Right atrium auricular region (tissue), 2 donors: Measurements from ENCODE around the gene CDK5RAP2. TPM values are rescaled to one million over a fixed set of nuclear protein-coding genes. Genes with fewer than 3 reads are reported as not detected.

Experiments used
- DNase-seq: peaks from one replicate; pipeline ENCODE4 v3.0.0-alpha.2; 2019; ENCODE audit warnings: low spot score
- H3K27ac ChIP-seq, 2 donors: fragments of 200-600 bp; sonication (generic); 1 replicate in 1 of 2; 2 replicates in 1 of 2; pipeline ENCODE4 v1.5.1; 2016 to 2019
- H3K27me3 ChIP-seq, 2 donors: fragments of 200-600 bp; sonication (generic); one replicate each; pipeline versions ENCODE4 v1.5.1 to v1.6.0; 2017 to 2019
- H3K36me3 ChIP-seq: fragments of 200-600 bp; sonication (generic); one replicate; pipeline ENCODE4 v1.5.1; 2016
- H3K4me1 ChIP-seq, 2 donors: fragments of 200-600 bp; sonication (generic); one replicate each; pipeline versions ENCODE4 v1.5.1 to v1.6.0; 2017 to 2019
- H3K4me3 ChIP-seq, 2 donors: fragments of 200-600 bp; sonication (generic); 1 replicate in 1 of 2; 2 replicates in 1 of 2; pipeline ENCODE4 v1.5.1; 2017 to 2019; ENCODE audit warnings: mild to moderate bottlenecking in 1 of 2, moderate library complexity in 1 of 2
- H3K9me3 ChIP-seq, 2 donors: fragments of 200-600 bp; sonication (generic); one replicate each; pipeline ENCODE4 v1.5.1; 2019
- CTCF ChIP-seq, 2 donors: fragments of 200-600 bp; sonication (generic); IDR thresholded peaks; one replicate each; pipeline ENCODE4 v1.5.1; 2019; ENCODE audit warnings: antibody characterized with exemption in 2 of 2
- total RNA-seq, 2 donors: library from RNA; depleted of rRNA; stranded (reverse); fragments of >200 nt; gene quantifications; one replicate each; pipeline ENCODE4 v1.1.0, GENCODE V29; 2016

CDK5RAP2 gene
- total RNA-seq, 2 donors from 2014 or later = 36.7 to 40.4 TPM

- H3K4me3 ChIP-seq = no peak overlapping the region
- TF ChIP-seq CTCF (IDR thresholded peaks at IDR 0.05) = no peak
- peaks cover 12% of the 10 kb centered on the region for H3K36me3 ChIP-seq
- H3K4me1 ChIP-seq = peaks cover 0 to 15% of the 10 kb centered on the region in 2 donors
- no peak overlapping the region for H3K27ac ChIP-seq
- H3K27me3 ChIP-seq = no peaks in the 10 kb centered on the region
- no peak for DNase-seq
- no peaks in the 10 kb centered on the region for H3K9me3 ChIP-seq
Measured at GRCh38 chr9:120439926-120440325, 140.0 kb downstream of the CDK5RAP2 start.

DNA sequence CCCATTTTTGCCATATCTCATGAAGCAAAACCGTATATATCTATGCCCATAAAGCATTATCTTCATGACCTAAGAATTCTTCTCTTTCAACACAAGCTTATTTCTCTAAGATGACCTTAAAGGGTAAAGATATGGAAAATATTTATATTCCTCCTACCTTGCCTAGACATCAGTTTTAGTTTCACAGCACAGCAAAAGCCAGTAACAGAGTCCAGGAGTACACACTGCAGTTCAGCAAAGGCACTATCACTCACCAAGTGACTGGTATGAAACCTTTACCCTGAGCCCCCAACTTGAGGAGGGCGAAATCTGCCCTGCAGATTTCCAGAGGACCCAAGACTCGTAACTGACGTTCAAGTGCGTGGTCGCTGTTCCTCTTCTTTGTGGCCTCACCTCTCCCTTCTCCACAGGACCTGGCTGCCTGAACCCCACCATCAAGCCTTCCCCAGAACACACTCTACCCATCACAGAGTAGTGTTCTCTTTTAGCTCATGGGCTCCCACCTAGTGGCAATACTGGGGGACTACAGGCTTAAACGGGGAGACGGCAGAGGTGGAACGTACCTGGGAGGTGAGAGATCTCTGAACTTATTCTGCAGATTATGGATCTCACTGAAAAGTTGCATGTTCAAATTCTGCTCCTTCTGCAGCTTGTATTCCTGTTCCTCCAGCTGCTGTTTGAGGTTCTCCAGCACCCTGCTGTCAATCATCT lies 141.0 kb downstream of the CDK5RAP2 start:
- peaks cover 12% of the 10 kb centered on the region for H3K36me3 ChIP-seq
- TF ChIP-seq CTCF (IDR thresholded peaks at IDR 0.05) = peak; percentile 22 to 57
- no peak overlapping the region for H3K27ac ChIP-seq
- H3K4me1 ChIP-seq = peaks cover 0 to 19% of the 10 kb centered on the region in 2 donors
- no peak for DNase-seq
- H3K9me3 ChIP-seq = no peaks in the 10 kb centered on the region
- H3K4me3 ChIP-seq = no peak overlapping the region
- H3K27me3 ChIP-seq = no peaks in the 10 kb centered on the region

- Histone ChIP-seq H3K27ac (no peak overlapping the region), H3K9me3 (no peaks in the 10 kb centered on the region), H3K36me3 (peaks cover 7% of the 10 kb centered on the region), H3K4me1 (peaks cover 0 to 19% of the 10 kb centered on the region in 2 donors), H3K27me3 (no peaks in the 10 kb centered on the region), H3K4me3 (no peak overlapping the region)
- DNase-seq = no peak
- TF ChIP-seq CTCF (IDR thresholded peaks at IDR 0.05) = no peak
Measured at GRCh38 chr9:120438111-120438510, 141.9 kb downstream of the CDK5RAP2 start.

DNA sequence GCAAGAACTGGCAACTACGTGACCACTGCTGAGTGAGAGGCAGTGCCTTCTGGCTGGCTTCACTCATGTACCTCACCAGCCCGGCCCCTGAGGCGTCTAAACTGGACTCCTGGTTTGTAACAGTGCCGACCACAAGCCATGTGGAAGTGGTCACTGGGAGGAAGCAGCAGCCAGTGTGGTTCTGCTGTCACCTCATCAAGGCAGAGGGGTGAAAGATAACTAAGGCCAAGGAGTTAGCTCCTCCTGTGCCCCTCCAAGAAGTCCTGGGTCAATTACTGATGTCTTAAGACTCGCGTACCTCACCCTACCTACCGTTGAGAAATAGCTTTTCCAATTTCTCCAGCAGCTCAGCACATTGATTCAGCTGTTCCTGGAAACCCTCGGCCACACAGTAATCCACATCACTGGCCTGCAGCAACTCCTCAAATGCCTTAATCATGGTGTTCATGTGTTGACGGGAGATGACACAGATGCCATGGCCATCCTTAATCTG lies 142.9 kb downstream of the CDK5RAP2 start:
- no peaks in the 10 kb centered on the region for H3K27me3 ChIP-seq
- H3K9me3 ChIP-seq = no peaks in the 10 kb centered on the region
- TF ChIP-seq CTCF (IDR thresholded peaks at IDR 0.05) = no peak
- H3K27ac ChIP-seq = peak overlapping the region in 1 of 2 donors; percentile 37
- H3K4me1 ChIP-seq = peaks cover 0 to 19% of the 10 kb centered on the region in 2 donors
- H3K36me3 ChIP-seq = peaks cover 5% of the 10 kb centered on the region
- peak; percentile 67 for DNase-seq
- no peak overlapping the region for H3K4me3 ChIP-seq

GRCh38 chr9:120436446-120436845 lies 143.5 kb downstream of the CDK5RAP2 start:
- Histone ChIP-seq H3K36me3 (peaks cover 5% of the 10 kb centered on the region), H3K4me3 (no peak overlapping the region), H3K4me1 (peaks cover 0 to 19% of the 10 kb centered on the region in 2 donors), H3K27me3 (no peaks in the 10 kb centered on the region), H3K9me3 (no peaks in the 10 kb centered on the region), H3K27ac (peak overlapping the region; percentile 1 to 37)
- TF ChIP-seq CTCF (IDR thresholded peaks at IDR 0.05) = no peak
- DNase-seq = no peak
